ENCODE data around the gene LRCH1. TPM values are rescaled to one million over a fixed set of nuclear protein-coding genes. Genes with fewer than 3 reads are reported as not detected.

The LRCH1 gene
- total and polyA plus RNA-seq, 2 donors from 2014 or later, result 10.2 to 39.0 TPM

DNA sequence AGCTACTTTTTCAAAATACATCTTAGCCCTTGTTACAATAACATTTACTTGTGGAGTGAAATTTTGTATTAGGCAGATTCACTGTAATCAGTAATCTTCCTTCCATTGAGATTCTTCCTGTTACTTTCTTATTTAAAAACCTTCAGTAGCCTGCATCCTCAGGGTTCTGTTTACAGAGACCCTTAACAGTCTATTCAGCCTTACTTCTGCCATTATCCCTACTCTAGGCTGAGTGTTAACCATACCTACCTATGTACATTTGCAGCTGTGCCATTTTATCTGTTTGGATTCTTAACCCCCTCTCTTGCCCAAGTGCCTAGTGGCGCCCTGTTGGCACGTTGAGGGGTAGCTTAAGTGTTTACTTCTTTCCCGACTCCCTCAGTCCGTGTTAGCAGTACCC lies 71.9 kb downstream of the LRCH1 start:
- peaks cover 8 to 38% (median 32%) of the 10 kb centered on the region in 3 donors for H3K4me1 ChIP-seq (ENCODE audit: control insufficient read depth in 2 of 3, insufficient read depth in 2 of 3, low read depth in 1 of 3, low read length in 3 of 3)

DNA sequence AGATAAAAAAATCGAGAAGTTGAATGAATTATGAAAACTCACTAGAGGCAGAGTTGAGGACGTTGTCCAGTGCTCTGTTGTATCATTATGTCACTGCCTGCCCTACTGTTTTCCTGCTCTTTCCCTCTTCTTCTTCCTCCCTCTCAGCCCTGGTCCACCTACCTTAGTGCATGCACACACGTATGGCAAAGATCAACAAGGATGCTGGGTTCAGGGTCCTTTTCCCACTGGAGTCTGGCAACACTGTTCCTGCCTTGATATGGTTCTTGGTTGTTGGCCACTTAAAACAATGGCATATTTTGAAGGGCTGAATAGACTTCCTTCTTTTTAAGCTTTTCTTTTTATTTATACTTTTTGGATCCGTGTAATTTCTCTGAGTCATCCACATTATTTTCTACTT lies 74.5 kb downstream of the LRCH1 start:
- Histone ChIP-seq H3K4me3 (ENCODE audit: low read length in 3 of 3) (no peak overlapping the region), H3K4me1 (ENCODE audit: control insufficient read depth in 2 of 3, insufficient read depth in 2 of 3, low read depth in 1 of 3, low read length in 3 of 3) (peaks cover 2 to 26% (median 16%) of the 10 kb centered on the region in 3 donors), H3K9me3 (ENCODE audit: control insufficient read depth in 2 of 3, insufficient read depth in 1 of 3, low read length in 3 of 3) (no peaks in the 10 kb centered on the region), H3K27ac (ENCODE audit: low read depth in 2 of 2, low read length in 2 of 2) (no peak overlapping the region), H3K9ac (ENCODE audit: low read length in 3 of 3) (no peak overlapping the region), H3K36me3 (ENCODE audit: control insufficient read depth in 2 of 3, insufficient read depth in 3 of 3, low read length in 3 of 3) (no peaks in the 10 kb centered on the region), H3K27me3 (ENCODE audit: control insufficient read depth, insufficient read depth, low read length) (no peaks in the 10 kb centered on the region)
- no peak for FAIRE-seq
- TF ChIP-seq, protein P1, sequence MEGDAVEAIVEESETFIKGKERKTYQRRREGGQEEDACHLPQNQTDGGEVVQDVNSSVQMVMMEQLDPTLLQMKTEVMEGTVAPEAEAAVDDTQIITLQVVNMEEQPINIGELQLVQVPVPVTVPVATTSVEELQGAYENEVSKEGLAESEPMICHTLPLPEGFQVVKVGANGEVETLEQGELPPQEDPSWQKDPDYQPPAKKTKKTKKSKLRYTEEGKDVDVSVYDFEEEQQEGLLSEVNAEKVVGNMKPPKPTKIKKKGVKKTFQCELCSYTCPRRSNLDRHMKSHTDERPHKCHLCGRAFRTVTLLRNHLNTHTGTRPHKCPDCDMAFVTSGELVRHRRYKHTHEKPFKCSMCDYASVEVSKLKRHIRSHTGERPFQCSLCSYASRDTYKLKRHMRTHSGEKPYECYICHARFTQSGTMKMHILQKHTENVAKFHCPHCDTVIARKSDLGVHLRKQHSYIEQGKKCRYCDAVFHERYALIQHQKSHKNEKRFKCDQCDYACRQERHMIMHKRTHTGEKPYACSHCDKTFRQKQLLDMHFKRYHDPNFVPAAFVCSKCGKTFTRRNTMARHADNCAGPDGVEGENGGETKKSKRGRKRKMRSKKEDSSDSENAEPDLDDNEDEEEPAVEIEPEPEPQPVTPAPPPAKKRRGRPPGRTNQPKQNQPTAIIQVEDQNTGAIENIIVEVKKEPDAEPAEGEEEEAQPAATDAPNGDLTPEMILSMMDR (IDR thresholded peaks at IDR 0.05; ENCODE audit: borderline replicate concordance, extremely low read depth, insufficient read depth), result no peak
- intact Hi-C loops (cut with DNase I), result no loop called here
- DNase-seq, result no peak

More for the DNA sequence above, 71.9 kb downstream of the LRCH1 start:
- H3K9ac ChIP-seq (ENCODE audit: low read length in 3 of 3), result no peak overlapping the region
- TF ChIP-seq, protein P1 (IDR thresholded peaks at IDR 0.05; ENCODE audit: borderline replicate concordance, extremely low read depth, insufficient read depth), result no peak
- FAIRE-seq (no peak), DNase-seq (no peak)
- no peaks in the 10 kb centered on the region for H3K9me3 ChIP-seq (ENCODE audit: control insufficient read depth in 2 of 3, insufficient read depth in 1 of 3, low read length in 3 of 3)
- intact Hi-C loops (cut with DNase I), result no loop called here
- no peaks in the 10 kb centered on the region for H3K27me3 ChIP-seq (ENCODE audit: control insufficient read depth, insufficient read depth, low read length)
- H3K27ac ChIP-seq (ENCODE audit: low read depth in 2 of 2, low read length in 2 of 2), result no peak overlapping the region
- H3K4me3 ChIP-seq (ENCODE audit: low read length in 3 of 3), result no peak overlapping the region
- no peaks in the 10 kb centered on the region for H3K36me3 ChIP-seq (ENCODE audit: control insufficient read depth in 2 of 3, insufficient read depth in 3 of 3, low read length in 3 of 3)

DNA sequence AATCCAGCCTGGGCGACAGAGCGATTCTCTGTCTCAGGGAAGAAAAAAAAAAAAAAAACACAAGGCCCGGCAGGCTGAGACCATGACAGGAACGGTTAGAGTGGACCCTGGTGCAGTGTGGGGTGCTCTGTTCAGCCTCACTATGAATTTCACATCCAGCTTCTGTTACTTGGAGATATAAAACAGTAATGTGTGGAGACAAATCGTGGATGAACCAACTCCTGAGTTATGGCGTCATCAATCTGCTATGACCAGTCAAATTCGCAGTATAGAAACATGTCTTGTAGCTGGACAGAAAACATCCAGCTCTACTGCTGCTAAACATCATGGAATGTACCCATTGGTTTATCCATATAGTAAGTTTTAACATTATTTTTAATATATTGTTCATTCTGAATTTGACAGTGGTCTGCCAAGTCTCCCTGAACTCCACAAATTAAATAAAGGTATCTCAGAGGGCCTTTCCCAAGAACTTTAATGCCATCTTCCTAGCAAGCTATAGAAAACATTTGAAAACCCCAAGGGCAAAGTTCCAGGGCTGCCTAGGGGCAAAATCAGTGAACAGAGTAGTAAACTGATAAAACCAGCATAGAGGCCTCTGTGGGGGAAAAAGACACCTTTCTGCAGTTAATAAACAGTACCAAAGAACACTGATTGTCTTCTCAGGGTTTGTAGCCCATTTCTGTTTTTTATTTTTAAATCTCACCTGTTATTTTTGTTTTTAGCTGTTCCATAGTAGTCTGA lies 75.8 kb downstream of the LRCH1 start:
- H3K27ac ChIP-seq (ENCODE audit: low read depth in 2 of 2, low read length in 2 of 2), result no peak overlapping the region
- no peak for DNase-seq
- no peak for FAIRE-seq

More for the DNA sequence above, 75.8 kb downstream of the LRCH1 start:
- Histone ChIP-seq H3K9me3 (ENCODE audit: control insufficient read depth in 2 of 3, insufficient read depth in 1 of 3, low read length in 3 of 3) (no peaks in the 10 kb centered on the region), H3K36me3 (ENCODE audit: control insufficient read depth in 2 of 3, insufficient read depth in 3 of 3, low read length in 3 of 3) (no peaks in the 10 kb centered on the region), H3K9ac (ENCODE audit: low read length in 3 of 3) (no peak overlapping the region), H3K4me1 (ENCODE audit: control insufficient read depth in 2 of 3, insufficient read depth in 2 of 3, low read depth in 1 of 3, low read length in 3 of 3) (peaks cover 2 to 23% (median 15%) of the 10 kb centered on the region in 3 donors), H3K4me3 (ENCODE audit: low read length in 3 of 3) (no peak overlapping the region), H3K27me3 (ENCODE audit: control insufficient read depth, insufficient read depth, low read length) (no peaks in the 10 kb centered on the region)
- intact Hi-C loops (cut with DNase I), result no loop called here
- TF ChIP-seq, protein P1 (IDR thresholded peaks at IDR 0.05; ENCODE audit: borderline replicate concordance, extremely low read depth, insufficient read depth), result no peak

Data from kidney (tissue), 14 donors.